HepG2 (cell line): ENCODE measurements around the gene SAMD8. TPM values are rescaled to one million over a fixed set of nuclear protein-coding genes. Genes with fewer than 3 reads are reported as not detected.

Experiments
- CAMTA2 ChIP-seq: sonication (generic); formaldehyde crosslinking; IDR thresholded peaks from 2 replicates; pipeline ENCODE4 v1.4.0; 2020; ENCODE audit warnings: mild to moderate bottlenecking, missing genetic modification reagents, borderline replicate concordance
- FOXC1 ChIP-seq: sonication (generic); formaldehyde crosslinking; IDR thresholded peaks from 2 replicates; pipeline ENCODE4 v1.8.0; 2022; ENCODE audit warnings: mild to moderate bottlenecking, missing genetic modification reagents, borderline replicate concordance
- GLI4 ChIP-seq: sonication (generic); formaldehyde crosslinking; IDR thresholded peaks from 2 replicates; pipeline ENCODE4 v1.5.1; 2020; ENCODE audit warnings: missing genetic modification reagents, mild to moderate bottlenecking, moderate library complexity, borderline replicate concordance
- KDM3A ChIP-seq: IDR thresholded peaks from 2 replicates; pipeline ENCODE4 v1.6.1; 2018; ENCODE audit warnings: low read depth, missing compliant biosample characterization
- NFYC ChIP-seq: IDR thresholded peaks from 2 replicates; pipeline ENCODE4 v1.6.1; 2016; ENCODE audit warnings: missing genetic modification reagents, missing compliant biosample characterization
- SIN3B ChIP-seq: fragments of 150-350 bp; IDR thresholded peaks from 2 replicates; pipeline ENCODE4 v1.6.1; 2014; ENCODE audit warnings: low read length
- TCF12 ChIP-seq, 2 experiments: fragments of 450-650 bp in 1 of 2; sonication (generic) in 1 of 2; formaldehyde crosslinking in 1 of 2; IDR thresholded peaks; 2 replicates each; pipeline versions ENCODE4 v1.6.1 to v1.8.0; 2017 to 2022; ENCODE audit warnings: antibody characterized with exemption in 1 of 2, mild to moderate bottlenecking in 1 of 2, missing genetic modification reagents in 1 of 2, moderate library complexity in 1 of 2
- ZKSCAN8 ChIP-seq: IDR thresholded peaks from 2 replicates; pipeline ENCODE4 v1.6.1; 2016; ENCODE audit warnings: borderline replicate concordance, missing genetic modification reagents, missing compliant biosample characterization
- ZNF382 ChIP-seq: sonication (generic); formaldehyde crosslinking; IDR thresholded peaks from 2 replicates; pipeline ENCODE4 v1.5.0; 2020; ENCODE audit warnings: missing genetic modification reagents, mild to moderate bottlenecking, borderline replicate concordance
- ZNF431 ChIP-seq: sonication (generic); formaldehyde crosslinking; IDR thresholded peaks from 2 replicates; pipeline ENCODE4 v1.9.0; 2022; ENCODE audit warnings: missing genetic modification reagents, low read depth, mild to moderate bottlenecking, borderline replicate concordance
- ZNF773 ChIP-seq: sonication (generic); formaldehyde crosslinking; IDR thresholded peaks from 2 replicates; pipeline ENCODE4 v1.4.0; 2020; ENCODE audit warnings: missing genetic modification reagents, borderline replicate concordance
- polyA plus RNA-seq, 8 experiments: library from polyadenylated mRNA; depleted of rRNA in 3 of 8; stranded (reverse) in 7 of 8; unstranded in 1 of 8; fragments of >200 nt; fragmentation: Illumina TruSeq in 4 of 8; extraction: Trizol in 4 of 8; gene quantifications; 2 replicates each; pipeline versions ENCODE4 v1.2.1 to v1.2.3, GENCODE V29; 2011 to 2016; ENCODE audit warnings: low read depth in 4 of 8, missing spikeins in 1 of 8, mixed read lengths in 1 of 8; ENCODE audit not compliant: insufficient read depth in 1 of 8
- total RNA-seq, 5 experiments: library from RNA; depleted of rRNA; stranded (reverse); fragments of >200 nt; fragmentation: Illumina TruSeq; extraction: Trizol; gene quantifications; 2 replicates each; pipeline ENCODE4 v1.2.3, GENCODE V29; 2016; ENCODE audit warnings: low read depth in 1 of 5
- TF ChIP-seq, protein P1 (sequence below): sonication (generic); formaldehyde crosslinking; IDR thresholded peaks from 2 replicates; pipeline ENCODE4 v1.5.1; 2020; ENCODE audit warnings: missing genetic modification reagents, mild to moderate bottlenecking, borderline replicate concordance
- TF ChIP-seq, protein P2 (sequence below): IDR thresholded peaks from 2 replicates; pipeline ENCODE4 v1.6.1; 2016; ENCODE audit warnings: missing compliant biosample characterization, missing genetic modification reagents, borderline replicate concordance
- TF ChIP-seq, protein P3 (sequence below): conservative IDR thresholded peaks from 2 replicates; pipeline ENCODE4 v1.6.1; 2018; ENCODE audit warnings: missing genetic modification reagents
- TF ChIP-seq, protein P4 (sequence below): sonication (generic); formaldehyde crosslinking; IDR thresholded peaks from 2 replicates; pipeline ENCODE4 v1.4.0; 2020; ENCODE audit warnings: missing genetic modification reagents
- TF ChIP-seq, protein P5 (sequence below): sonication (generic); formaldehyde crosslinking; IDR thresholded peaks from 2 replicates; pipeline ENCODE4 v1.5.0; 2020; ENCODE audit warnings: missing genetic modification reagents
- TF ChIP-seq, protein P6 (sequence below): sonication (generic); formaldehyde crosslinking; IDR thresholded peaks from 2 replicates; pipeline ENCODE4 v1.4.0; 2020; ENCODE audit warnings: missing genetic modification reagents, borderline replicate concordance

The SAMD8 gene
- total and polyA plus RNA-seq, 2 of the 13 experiments (the other 11 are each of a cell fraction or from before 2014, with no cell fraction given): 10.4 to 13.2 TPM

DNA sequence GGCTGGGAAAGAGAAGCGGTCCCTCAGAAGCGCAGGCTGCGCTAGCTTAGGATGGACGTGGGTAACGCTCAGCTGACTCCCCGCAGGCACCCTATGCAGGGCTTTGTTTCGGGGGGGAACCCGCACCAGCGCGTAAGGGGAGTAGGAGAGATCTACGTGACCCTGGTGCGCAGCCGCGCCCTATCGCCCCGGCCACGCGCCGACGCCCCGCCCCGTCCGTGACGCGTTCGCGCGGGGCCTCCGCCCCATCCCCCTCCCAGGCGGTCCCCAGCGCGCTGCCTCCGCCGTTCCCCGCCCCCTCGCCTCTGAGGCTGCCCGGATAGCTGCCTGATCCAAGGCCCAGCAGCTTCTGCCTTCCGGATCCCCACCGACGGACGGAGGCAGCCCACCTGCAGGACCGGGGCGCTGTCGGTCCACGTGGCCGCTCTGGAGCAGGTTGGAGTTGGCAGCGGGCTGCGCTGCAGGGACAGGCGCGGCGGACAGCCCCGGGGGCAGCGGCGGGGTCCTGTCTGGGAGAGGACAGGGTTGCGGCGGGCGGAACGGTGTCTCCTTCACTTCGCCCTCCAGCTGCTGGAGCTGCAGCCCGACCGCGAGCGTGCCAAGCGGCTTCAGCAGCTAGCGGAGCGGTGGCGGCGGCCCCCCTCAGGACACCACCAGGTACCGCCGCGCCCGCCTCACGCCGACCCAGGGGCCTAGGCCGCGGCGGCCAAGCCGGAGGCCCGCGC lies 99.0 kb downstream of the SAMD8 start, which contains the start of gene VDAC2 (continued):
- TF ChIP-seq KDM3A (peak; percentile 93; the same call in 1 of the 2 replicates), ZNF382 (CRISPR knock-in tag) (no peak), CAMTA2 (CRISPR knock-in tag) (no peak), ZNF773 (0 out of 2 replicates have a peak, but pooled peaks have one; percentile 86), FOXC1 (CRISPR knock-in tag) (0 out of 2 replicates have a peak, but pooled peaks have one; percentile 16), SIN3B (no peak), ZNF431 (peak; percentile 14), TCF12 (IDR thresholded peaks at IDR 0.05) (no peak), TCF12 (CRISPR knock-in tag; IDR thresholded peaks at IDR 0.05) (0 out of 2 replicates have a peak, but pooled peaks have one; percentile 25), ZKSCAN8 (peak; percentile 13; the same call in 1 of the 2 replicates), NFYC (CRISPR knock-in tag) (no peak), GLI4 (0 out of 2 replicates have a peak, but pooled peaks have one; percentile 85)
- TF ChIP-seq, protein P1, sequence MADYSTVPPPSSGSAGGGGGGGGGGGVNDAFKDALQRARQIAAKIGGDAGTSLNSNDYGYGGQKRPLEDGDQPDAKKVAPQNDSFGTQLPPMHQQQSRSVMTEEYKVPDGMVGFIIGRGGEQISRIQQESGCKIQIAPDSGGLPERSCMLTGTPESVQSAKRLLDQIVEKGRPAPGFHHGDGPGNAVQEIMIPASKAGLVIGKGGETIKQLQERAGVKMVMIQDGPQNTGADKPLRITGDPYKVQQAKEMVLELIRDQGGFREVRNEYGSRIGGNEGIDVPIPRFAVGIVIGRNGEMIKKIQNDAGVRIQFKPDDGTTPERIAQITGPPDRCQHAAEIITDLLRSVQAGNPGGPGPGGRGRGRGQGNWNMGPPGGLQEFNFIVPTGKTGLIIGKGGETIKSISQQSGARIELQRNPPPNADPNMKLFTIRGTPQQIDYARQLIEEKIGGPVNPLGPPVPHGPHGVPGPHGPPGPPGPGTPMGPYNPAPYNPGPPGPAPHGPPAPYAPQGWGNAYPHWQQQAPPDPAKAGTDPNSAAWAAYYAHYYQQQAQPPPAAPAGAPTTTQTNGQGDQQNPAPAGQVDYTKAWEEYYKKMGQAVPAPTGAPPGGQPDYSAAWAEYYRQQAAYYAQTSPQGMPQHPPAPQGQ (CRISPR knock-in tag): peak; percentile 74; the same call in 1 of the 2 replicates
- TF ChIP-seq, protein P2, sequence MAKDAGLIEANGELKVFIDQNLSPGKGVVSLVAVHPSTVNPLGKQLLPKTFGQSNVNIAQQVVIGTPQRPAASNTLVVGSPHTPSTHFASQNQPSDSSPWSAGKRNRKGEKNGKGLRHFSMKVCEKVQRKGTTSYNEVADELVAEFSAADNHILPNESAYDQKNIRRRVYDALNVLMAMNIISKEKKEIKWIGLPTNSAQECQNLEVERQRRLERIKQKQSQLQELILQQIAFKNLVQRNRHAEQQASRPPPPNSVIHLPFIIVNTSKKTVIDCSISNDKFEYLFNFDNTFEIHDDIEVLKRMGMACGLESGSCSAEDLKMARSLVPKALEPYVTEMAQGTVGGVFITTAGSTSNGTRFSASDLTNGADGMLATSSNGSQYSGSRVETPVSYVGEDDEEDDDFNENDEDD (CRISPR knock-in tag): peak; percentile 72; the same call in 1 of the 2 replicates
- TF ChIP-seq, protein P3, sequence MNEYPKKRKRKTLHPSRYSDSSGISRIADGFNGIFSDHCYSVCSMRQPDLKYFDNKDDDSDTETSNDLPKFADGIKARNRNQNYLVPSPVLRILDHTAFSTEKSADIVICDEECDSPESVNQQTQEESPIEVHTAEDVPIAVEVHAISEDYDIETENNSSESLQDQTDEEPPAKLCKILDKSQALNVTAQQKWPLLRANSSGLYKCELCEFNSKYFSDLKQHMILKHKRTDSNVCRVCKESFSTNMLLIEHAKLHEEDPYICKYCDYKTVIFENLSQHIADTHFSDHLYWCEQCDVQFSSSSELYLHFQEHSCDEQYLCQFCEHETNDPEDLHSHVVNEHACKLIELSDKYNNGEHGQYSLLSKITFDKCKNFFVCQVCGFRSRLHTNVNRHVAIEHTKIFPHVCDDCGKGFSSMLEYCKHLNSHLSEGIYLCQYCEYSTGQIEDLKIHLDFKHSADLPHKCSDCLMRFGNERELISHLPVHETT (CRISPR knock-in tag): peak; percentile 92
- TF ChIP-seq, protein P4, sequence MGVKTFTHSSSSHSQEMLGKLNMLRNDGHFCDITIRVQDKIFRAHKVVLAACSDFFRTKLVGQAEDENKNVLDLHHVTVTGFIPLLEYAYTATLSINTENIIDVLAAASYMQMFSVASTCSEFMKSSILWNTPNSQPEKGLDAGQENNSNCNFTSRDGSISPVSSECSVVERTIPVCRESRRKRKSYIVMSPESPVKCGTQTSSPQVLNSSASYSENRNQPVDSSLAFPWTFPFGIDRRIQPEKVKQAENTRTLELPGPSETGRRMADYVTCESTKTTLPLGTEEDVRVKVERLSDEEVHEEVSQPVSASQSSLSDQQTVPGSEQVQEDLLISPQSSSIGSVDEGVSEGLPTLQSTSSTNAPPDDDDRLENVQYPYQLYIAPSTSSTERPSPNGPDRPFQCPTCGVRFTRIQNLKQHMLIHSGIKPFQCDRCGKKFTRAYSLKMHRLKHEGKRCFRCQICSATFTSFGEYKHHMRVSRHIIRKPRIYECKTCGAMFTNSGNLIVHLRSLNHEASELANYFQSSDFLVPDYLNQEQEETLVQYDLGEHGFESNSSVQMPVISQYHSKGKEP: 0 out of 2 replicates have a peak, but pooled peaks have one; percentile 25
- TF ChIP-seq, protein P5, sequence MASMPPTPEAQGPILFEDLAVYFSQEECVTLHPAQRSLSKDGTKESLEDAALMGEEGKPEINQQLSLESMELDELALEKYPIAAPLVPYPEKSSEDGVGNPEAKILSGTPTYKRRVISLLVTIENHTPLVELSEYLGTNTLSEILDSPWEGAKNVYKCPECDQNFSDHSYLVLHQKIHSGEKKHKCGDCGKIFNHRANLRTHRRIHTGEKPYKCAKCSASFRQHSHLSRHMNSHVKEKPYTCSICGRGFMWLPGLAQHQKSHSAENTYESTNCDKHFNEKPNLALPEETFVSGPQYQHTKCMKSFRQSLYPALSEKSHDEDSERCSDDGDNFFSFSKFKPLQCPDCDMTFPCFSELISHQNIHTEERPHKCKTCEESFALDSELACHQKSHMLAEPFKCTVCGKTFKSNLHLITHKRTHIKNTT (CRISPR knock-in tag): no peak
- TF ChIP-seq, protein P6, sequence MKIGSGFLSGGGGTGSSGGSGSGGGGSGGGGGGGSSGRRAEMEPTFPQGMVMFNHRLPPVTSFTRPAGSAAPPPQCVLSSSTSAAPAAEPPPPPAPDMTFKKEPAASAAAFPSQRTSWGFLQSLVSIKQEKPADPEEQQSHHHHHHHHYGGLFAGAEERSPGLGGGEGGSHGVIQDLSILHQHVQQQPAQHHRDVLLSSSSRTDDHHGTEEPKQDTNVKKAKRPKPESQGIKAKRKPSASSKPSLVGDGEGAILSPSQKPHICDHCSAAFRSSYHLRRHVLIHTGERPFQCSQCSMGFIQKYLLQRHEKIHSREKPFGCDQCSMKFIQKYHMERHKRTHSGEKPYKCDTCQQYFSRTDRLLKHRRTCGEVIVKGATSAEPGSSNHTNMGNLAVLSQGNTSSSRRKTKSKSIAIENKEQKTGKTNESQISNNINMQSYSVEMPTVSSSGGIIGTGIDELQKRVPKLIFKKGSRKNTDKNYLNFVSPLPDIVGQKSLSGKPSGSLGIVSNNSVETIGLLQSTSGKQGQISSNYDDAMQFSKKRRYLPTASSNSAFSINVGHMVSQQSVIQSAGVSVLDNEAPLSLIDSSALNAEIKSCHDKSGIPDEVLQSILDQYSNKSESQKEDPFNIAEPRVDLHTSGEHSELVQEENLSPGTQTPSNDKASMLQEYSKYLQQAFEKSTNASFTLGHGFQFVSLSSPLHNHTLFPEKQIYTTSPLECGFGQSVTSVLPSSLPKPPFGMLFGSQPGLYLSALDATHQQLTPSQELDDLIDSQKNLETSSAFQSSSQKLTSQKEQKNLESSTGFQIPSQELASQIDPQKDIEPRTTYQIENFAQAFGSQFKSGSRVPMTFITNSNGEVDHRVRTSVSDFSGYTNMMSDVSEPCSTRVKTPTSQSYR (CRISPR knock-in tag): peak; percentile 97
